ENCODE results near the gene WAC. TPM values are rescaled to one million over a fixed set of nuclear protein-coding genes. Genes with fewer than 3 reads are reported as not detected.
A peak's percentile ranks its signal among the peaks of the same experiment; 100 is the strongest.
"Not testable (repeated sequence)": the region's sequence is repeated elsewhere in the genome, so short reads cannot be mapped to it uniquely, and the experiment has no call there.

WAC gene
- total RNA-seq, 1 donor from 2014 or later, result 120 TPM

- intact Hi-C loops (cut with micrococcal nuclease), result no loop called here
- ATAC-seq, result peak; percentile 34
- no peak for DNase-seq
Observed at GRCh38 chr10:28593811-28594210, 60.9 kb downstream of the WAC start.

- intact Hi-C loops (cut with micrococcal nuclease), result no loop called here
- DNase-seq, result no peak
- no peak for ATAC-seq
Observed at GRCh38 chr10:28594406-28594805, 61.5 kb downstream of the WAC start.

GRCh38 chr10:28595613-28596012 is 62.7 kb downstream of the WAC start:
- intact Hi-C loops (cut with micrococcal nuclease), result no loop called here
- peak; percentile 49 for ATAC-seq
- no peak for DNase-seq

GRCh38 chr10:28600056-28600455 is 67.1 kb downstream of the WAC start:
- no peak for DNase-seq
- intact Hi-C loops (cut with micrococcal nuclease), result no loop called here
- no peak for ATAC-seq

- intact Hi-C loops (cut with micrococcal nuclease), result no loop called here
- ATAC-seq, result no peak
- DNase-seq, result no peak
Observed at GRCh38 chr10:28601012-28601411, 68.1 kb downstream of the WAC start.

- peak; percentile 61 for ATAC-seq
- no peak for DNase-seq
- intact Hi-C loops (cut with micrococcal nuclease), result no loop called here
Observed at GRCh38 chr10:28604567-28605536, 71.9 kb downstream of the WAC start.

GRCh38 chr10:28606568-28606967 is 73.7 kb downstream of the WAC start:
- no peak for DNase-seq
- intact Hi-C loops (cut with micrococcal nuclease), result no loop called here
- no peak for ATAC-seq

- ATAC-seq; intact Hi-C loops (cut with micrococcal nuclease); DNase-seq: not testable (repeated sequence)
Observed at GRCh38 chr10:28609636-28610035, 76.7 kb downstream of the WAC start.

- DNase-seq (no peak), ATAC-seq (no peak)
- intact Hi-C loops (cut with micrococcal nuclease), result no loop called here
Observed at GRCh38 chr10:28612877-28613276, 80.0 kb downstream of the WAC start.

GRCh38 chr10:28616514-28616913 is 83.6 kb downstream of the WAC start:
- DNase-seq (no peak), ATAC-seq (peak; percentile 67)
- intact Hi-C loops (cut with micrococcal nuclease), result no loop called here

- ATAC-seq, result no peak
- intact Hi-C loops (cut with micrococcal nuclease), result no loop called here
- no peak for DNase-seq
Observed at GRCh38 chr10:28619455-28619854, 86.5 kb downstream of the WAC start.

GRCh38 chr10:28620251-28620650 is 87.3 kb downstream of the WAC start:
- no peak for ATAC-seq
- intact Hi-C loops (cut with micrococcal nuclease), result no loop called here
- no peak for DNase-seq

- DNase-seq (no peak), ATAC-seq (no peak)
- intact Hi-C loops (cut with micrococcal nuclease), result no loop called here
Observed at GRCh38 chr10:28623483-28623882, 90.6 kb downstream of the WAC start.

GRCh38 chr10:28624351-28624750 is 91.4 kb downstream of the WAC start:
- intact Hi-C loops (cut with micrococcal nuclease), result no loop called here
- ATAC-seq, result no peak
- no peak for DNase-seq

GRCh38 chr10:28627102-28627501 is 94.2 kb downstream of the WAC start:
- no peak for ATAC-seq
- intact Hi-C loops (cut with micrococcal nuclease), result no loop called here

GRCh38 chr10:28628184-28628893 is 95.4 kb downstream of the WAC start:
- peak; percentile 93 for ATAC-seq

More at GRCh38 chr10:28627102-28627501, 94.2 kb downstream of the WAC start:
- DNase-seq, result no peak

GRCh38 chr10:28631896-28632583 is 99.1 kb downstream of the WAC start:
- intact Hi-C loops (cut with micrococcal nuclease), result no loop called here
- ATAC-seq (no peak), DNase-seq (no peak)

More at GRCh38 chr10:28628184-28628893, 95.4 kb downstream of the WAC start:
- intact Hi-C loops (cut with micrococcal nuclease), result no loop called here
- DNase-seq, result peak; percentile 86

- DNase-seq (no peak), ATAC-seq (no peak)
- intact Hi-C loops (cut with micrococcal nuclease), result no loop called here
Observed at GRCh38 chr10:28632584-28632945, 99.6 kb downstream of the WAC start.

- intact Hi-C loops (cut with micrococcal nuclease), result no loop called here
- ATAC-seq, result no peak
- DNase-seq, result no peak
Observed at GRCh38 chr10:28633750-28634149, 100.8 kb downstream of the WAC start.

- intact Hi-C loops (cut with micrococcal nuclease), result no loop called here
- ATAC-seq, result no peak
- no peak for DNase-seq
Observed at GRCh38 chr10:28637346-28637745, 104.4 kb downstream of the WAC start.

Measured in left ventricle myocardium superior (tissue), 1 donor.